GM19043 (cell line): ENCODE results near the gene ACACB.

Experiments
- ATAC-seq: cut with Tn5 transposase; IDR thresholded peaks from one replicate; pipeline ENCODE4 v1.9.1; 2021; ENCODE audit warnings: low read depth; ENCODE audit not compliant: unreplicated experiment

ACACB gene

DNA sequence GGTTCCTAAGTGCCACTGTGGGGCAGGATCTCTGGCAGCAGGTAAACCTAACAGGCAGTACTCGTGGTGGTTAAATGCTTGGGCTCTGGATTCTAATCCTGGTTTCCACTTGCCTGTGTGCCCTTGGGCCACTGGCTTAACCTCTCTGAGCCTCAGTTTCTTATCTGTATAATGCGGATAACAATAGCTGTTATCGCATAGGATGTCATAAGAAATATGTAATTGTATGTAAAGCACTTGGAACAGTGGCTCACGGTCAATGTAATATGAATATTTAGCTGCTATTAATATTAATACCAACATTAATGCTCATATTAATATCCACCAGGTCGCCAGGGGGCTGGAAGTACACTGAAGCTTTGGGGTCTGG is 175.9 kb downstream of the ACACB start:
- ATAC-seq: no peak

- no peak for ATAC-seq
Measured at GRCh38 chr12:109293106-109293505, 176.7 kb downstream of the ACACB start.

DNA sequence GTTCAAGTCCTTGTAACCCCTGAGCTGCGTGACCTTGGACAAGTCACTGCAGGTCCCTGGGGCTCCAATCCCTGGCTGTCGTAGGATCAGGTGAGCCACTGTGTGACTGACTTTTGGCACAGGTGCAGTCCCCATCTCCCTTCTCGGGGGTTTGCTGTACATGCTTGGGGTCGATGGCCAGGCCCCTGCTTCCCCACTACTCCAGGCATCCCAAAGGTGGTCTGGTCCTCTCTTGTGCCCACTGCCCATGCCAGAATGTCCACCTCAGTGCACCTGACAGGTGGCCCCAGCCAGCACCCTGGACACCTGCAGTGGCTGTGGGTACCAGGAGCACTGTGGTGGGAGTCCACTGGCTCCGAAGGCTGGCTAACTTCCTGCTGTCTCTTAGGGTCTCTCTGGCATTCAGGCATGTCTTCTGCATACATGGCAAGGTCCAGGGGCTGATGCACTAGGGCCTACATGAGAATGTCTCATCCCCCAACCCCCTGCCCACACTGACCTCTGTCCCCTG is 178.0 kb downstream of the ACACB start:
- ATAC-seq: no peak

GRCh38 chr12:109295764-109296425 is 179.5 kb downstream of the ACACB start:
- no peak for ATAC-seq

GRCh38 chr12:109296431-109296830 is 180.0 kb downstream of the ACACB start:
- no peak for ATAC-seq

DNA sequence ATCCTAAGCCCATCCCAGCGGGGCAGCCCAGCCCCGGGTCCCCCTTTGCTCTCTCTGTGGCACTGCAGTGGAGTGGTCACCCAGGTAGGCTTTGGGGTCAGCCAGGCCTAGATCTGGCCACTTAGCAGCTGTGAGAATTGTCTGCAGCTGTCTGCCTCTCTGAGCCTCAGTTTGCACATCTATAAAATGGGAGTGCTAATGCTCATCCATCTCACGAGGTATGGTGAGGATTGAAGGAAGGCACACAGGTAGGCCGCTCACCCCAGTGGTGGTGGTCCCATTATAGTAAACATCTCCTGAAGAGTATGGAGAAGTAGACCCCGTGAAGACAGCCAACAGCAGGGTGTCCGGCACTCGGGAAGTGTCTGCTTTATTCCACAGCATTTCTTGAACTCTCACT is 183.5 kb downstream of the ACACB start:
- ATAC-seq: no peak

DNA sequence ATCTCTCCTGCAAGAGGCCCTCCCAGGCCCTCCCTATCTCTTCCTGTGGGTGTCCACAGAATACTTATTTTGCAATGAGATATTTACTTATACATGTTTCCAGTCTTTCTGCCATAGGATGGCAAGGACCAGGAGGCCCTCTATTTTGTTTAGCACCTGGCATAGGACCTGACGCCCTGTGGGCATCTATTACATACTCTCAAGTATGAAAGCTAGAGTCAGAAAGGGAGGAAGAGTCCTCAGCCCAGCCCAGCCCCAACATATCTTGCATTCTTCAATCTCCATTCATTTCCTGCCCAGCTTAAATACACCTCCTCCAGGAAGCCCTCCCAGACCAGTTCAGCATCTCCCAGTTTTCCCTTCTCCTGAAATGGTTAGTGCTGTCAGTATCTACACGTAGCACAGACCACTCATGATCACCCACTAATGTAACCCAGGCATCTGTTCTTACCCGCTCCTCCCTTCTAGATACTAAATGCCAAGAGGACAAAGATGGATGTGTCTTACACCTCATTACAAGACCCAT is 185.3 kb downstream of the ACACB start:
- ATAC-seq: no peak

DNA sequence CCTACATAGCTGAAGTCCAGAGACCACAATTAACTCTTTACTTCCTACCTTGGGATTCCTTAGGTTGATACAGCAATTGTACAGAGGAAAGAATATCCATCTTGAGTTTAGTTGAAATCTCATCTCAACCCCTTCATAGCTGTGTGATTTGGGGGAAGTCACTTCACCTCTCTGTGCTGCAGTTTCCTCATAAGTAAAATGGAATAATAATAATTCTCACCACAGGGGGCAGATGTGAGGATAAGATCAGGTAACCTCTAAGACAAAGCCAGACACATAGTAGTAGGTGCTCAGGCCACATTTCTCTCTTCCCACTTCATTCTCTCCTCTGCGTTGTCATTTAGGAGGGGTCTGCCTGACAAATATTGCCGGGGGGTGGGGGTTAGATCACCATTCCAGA is 186.0 kb downstream of the ACACB start:
- no peak for ATAC-seq

DNA sequence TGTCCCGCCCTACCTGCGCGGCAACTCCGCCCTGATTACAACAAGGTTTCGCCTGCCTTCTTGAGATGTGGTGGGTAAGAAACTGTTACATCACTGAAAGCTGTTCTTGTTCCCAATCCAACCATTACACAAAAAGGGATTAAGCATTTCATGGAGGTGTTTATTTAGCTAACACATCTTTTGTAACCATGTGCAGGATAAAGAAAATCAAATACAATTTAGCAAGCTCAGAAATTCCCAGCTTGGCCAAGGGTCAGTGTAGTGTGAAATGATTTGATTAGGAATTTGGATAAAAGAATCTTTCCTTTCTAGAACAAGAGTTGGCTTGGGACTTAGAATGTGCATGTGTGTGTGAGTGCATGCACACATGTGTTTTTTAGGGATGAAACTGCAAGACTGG is 186.4 kb downstream of the ACACB start:
- ATAC-seq: no peak

GRCh38 chr12:109304485-109304884 is 188.1 kb downstream of the ACACB start:
- ATAC-seq: no peak

GRCh38 chr12:109305547-109305946 is 189.2 kb downstream of the ACACB start:
- ATAC-seq: no peak

DNA sequence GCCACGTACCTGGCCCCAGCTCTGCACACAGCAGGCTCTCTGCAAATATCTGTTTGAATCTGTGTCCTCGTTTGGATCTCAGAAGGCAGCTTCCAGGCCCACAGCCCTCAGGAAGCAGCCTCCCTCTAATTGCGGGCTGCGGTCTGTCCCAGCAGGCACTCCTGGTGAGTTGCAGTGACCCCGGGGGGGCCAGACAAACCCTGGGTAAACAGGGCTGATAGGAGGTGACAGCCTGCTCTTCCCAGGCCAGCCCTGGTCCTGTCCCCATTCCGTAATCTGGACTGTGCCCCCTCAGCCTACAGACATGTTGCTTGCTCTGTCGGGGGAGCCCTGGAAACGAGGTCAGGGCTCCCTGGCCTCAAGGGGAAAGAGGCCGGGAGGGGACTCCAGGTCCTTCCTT is 190.7 kb downstream of the ACACB start:
- no peak for ATAC-seq

DNA sequence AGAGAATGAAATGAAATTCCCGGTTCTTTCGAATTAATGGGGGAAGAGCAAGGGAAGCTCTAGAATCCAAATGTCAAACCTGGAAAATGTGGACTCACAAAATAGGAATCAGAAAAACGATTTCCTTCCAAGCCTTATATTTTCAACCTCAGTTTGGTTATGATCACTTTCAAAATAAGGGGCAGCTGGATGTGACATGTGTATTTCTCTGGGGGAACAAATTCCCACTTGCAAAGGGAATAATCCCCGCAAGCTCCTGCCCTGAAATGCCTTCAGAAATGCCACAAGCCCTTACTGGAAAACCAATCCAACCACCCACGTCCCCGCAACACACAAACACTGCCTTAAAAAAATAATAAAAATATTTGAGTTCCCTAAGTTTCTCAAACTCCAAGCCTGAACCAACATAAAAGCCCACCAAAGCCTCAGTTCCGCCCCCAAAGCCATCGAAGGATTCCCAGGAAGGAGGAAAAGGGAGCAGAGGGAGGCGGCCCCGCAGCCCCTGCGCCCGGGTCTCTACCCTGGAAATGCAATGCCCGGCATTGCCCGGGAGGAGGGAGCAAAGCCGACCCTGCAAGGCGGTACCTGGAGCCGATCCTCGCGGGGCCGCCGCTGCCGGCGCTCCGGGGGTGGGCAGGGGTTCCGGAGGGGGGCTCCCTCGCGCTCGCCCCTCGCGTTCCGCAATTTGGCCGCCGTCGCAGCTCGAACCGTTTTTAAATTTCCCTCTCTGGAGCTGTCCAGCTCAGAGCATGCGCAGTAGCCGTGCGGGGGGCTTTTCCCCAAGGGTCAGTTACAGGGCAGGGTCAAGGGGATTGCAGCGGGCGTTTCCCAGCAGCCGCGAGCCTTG is 192.4 kb downstream of the ACACB start, which contains the start of gene FOXN4:
Gene FOXN4 (minus strand): TSS at position 751 of the 847 bp plus-strand sequence. CDS start 963 bp downstream, outside the sequence.
- no peak for ATAC-seq

DNA sequence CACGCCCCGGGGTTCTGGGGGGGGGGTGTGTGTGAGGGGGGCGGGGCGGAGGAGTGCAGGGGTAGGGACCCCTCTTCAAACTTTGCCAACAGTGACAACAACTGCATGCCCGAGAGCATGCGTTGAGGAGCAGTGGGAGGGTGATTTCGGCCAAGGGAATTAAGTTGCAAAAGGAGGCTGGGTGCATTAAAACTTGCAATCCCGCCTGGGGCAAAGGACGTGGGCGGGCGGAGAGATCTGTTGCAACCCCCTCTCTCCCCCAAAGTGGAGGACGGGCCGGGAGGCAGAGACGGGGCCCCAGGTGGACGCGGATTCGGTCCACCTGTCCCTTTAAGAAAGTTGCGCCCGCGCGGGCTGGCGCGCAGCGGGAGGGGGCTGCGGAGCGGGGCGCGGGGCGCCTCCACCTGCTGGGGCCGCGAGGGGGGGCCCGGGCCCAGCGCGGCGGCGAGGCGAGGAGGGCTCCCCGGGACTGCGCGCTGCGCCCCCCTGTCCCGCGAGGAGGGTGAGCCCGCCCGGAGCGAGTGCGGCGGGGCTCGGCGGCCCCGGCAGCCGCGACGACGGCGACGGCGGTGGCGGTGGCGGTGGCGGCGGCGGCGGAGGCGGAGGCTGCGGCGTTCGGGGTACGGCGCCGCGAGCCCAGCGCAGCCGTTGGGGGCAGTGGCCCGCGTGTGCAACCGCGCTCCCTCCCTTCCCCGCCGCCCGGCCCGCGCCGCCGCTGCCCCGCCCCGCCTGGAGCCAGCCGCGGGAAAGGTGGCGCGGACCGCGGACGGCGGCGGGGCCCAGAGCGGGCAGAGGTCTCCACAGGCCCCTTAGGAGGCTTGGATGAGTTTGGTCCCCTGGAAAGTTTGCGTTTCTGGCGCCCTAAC is 193.2 kb downstream of the ACACB start:
- no peak for ATAC-seq

DNA sequence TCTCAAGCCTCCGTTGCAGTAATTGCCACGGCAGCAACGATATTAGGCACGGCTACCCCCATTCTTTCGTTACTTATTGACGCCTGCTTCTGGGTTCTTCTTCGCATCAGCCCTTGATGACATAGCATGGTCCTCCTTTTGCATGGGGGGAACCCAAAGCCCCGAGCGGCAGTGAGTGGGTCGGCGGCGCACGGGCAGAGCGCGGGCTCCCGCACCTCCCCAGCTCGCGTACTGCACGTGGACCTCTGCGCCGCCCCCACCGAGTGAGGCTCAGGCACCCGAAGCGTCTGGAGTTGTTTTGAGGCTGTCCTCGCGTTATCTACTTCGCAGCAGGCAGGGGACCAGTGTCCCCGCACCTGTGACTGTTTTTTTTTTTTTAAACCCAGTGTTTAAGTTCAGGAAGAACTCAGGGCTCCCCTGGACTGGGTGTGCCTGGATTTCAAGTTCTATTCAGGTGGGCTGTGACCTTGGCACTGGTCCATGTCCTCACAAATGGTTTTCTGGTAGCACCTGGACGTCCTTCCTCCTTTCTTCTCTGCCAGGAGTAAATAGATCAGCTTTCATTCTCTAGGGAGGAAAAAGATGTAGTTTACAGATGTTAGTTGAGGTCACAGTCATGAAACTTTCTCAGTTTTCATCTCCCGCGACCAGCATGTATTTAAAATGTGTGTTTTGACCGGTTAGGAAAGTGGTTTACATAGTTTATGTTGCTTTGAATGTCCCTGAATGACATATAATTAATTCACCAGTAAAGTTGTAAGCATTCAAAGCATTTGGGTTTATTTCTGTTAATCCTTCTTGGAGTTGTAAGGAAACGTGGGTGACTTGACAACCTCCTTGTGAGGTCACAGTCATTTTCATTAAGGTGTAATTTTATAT is 194.1 kb downstream of the ACACB start:
- no peak for ATAC-seq
